ENCODE measurements around the gene ATXN10.

DNA sequence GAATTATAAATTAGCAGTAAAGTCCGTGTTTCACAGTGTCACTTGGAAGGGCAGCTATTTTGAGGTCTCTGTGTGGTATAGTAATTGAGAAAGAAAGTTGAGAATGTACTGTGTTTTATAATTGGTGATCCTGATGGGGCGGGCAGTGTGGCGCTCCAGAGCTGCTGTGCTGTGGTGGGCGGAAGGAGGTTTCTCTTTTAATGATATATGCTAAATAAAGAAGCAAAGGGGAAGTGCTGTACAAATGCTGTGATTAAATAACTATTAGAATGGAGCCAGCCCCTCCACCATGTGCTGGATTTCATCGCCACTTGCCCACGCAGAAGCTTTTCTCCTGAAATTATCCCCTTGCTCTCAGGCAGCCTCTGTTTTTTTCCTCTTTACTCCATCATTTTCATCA is 24.6 kb downstream of the ATXN10 start:
- no peak for TF ChIP-seq POLR2A (IDR thresholded peaks at IDR 0.05)
- TF ChIP-seq, protein P1, sequence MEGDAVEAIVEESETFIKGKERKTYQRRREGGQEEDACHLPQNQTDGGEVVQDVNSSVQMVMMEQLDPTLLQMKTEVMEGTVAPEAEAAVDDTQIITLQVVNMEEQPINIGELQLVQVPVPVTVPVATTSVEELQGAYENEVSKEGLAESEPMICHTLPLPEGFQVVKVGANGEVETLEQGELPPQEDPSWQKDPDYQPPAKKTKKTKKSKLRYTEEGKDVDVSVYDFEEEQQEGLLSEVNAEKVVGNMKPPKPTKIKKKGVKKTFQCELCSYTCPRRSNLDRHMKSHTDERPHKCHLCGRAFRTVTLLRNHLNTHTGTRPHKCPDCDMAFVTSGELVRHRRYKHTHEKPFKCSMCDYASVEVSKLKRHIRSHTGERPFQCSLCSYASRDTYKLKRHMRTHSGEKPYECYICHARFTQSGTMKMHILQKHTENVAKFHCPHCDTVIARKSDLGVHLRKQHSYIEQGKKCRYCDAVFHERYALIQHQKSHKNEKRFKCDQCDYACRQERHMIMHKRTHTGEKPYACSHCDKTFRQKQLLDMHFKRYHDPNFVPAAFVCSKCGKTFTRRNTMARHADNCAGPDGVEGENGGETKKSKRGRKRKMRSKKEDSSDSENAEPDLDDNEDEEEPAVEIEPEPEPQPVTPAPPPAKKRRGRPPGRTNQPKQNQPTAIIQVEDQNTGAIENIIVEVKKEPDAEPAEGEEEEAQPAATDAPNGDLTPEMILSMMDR (IDR thresholded peaks at IDR 0.05): no peak
